MM.1S (cell line): ENCODE results near the gene HS3ST4.

Source experiments
- DNase-seq: peaks from one replicate; pipeline ENCODE4 v3.0.0-alpha.2; 2015
- H2AFZ ChIP-seq: fragments of 300-600 bp; sonication (generic); 2 replicates; pipeline ENCODE4 v1.6.0; 2016; ENCODE audit warnings: antibody characterized with exemption, low read length
- H3F3A ChIP-seq: fragments of 300-600 bp; sonication (generic); 2 replicates; pipeline ENCODE4 v1.6.1; 2016; ENCODE audit warnings: mild to moderate bottlenecking, antibody characterized with exemption, low read length, moderate library complexity, mixed read lengths; ENCODE audit not compliant: insufficient read depth
- H3K27ac ChIP-seq: fragments of 300-600 bp; sonication (generic); 2 replicates; pipeline ENCODE4 v1.5.1; 2016; ENCODE audit warnings: mild to moderate bottlenecking, low read length
- H3K27me3 ChIP-seq: fragments of 300-600 bp; sonication (generic); replicated peaks from 2 replicates; pipeline ENCODE4 v1.6.0; 2016; ENCODE audit warnings: low read length; ENCODE audit not compliant: insufficient read depth
- H3K36me3 ChIP-seq: fragments of 300-600 bp; sonication (generic); replicated peaks from 2 replicates; pipeline ENCODE4 v1.6.1; 2016; ENCODE audit warnings: mild to moderate bottlenecking, low read length, mixed read lengths; ENCODE audit not compliant: insufficient read depth
- H3K4me1 ChIP-seq: fragments of 300-600 bp; sonication (generic); 2 replicates; pipeline ENCODE4 v1.6.1; 2016; ENCODE audit warnings: low read length, mixed read lengths
- H3K4me2 ChIP-seq: fragments of 300-600 bp; sonication (generic); 2 replicates; pipeline ENCODE4 v1.6.0; 2016; ENCODE audit warnings: low read depth, low read length
- H3K4me3 ChIP-seq: fragments of 300-600 bp; sonication (generic); 2 replicates; pipeline ENCODE4 v1.5.1; 2016; ENCODE audit warnings: low read length, mixed read lengths
- H3K79me2 ChIP-seq: fragments of 300-600 bp; sonication (generic); 2 replicates; pipeline ENCODE4 v1.6.1; 2016; ENCODE audit warnings: mixed run types, low read length, mixed read lengths
- H3K9ac ChIP-seq: fragments of 300-600 bp; sonication (generic); 2 replicates; pipeline ENCODE4 v1.6.1; 2016; ENCODE audit warnings: low read length, mixed read lengths
- H3K9me2 ChIP-seq: fragments of 300-600 bp; sonication (generic); replicated peaks from 2 replicates; pipeline ENCODE4 v1.6.1; 2016; ENCODE audit warnings: mild to moderate bottlenecking, low read length, mixed read lengths; ENCODE audit not compliant: insufficient read depth
- H3K9me3 ChIP-seq: fragments of 300-600 bp; sonication (generic); replicated peaks from 2 replicates; pipeline ENCODE4 v1.6.1; 2016; ENCODE audit warnings: mild to moderate bottlenecking, low read length, mixed read lengths; ENCODE audit not compliant: insufficient read depth
- H4K20me1 ChIP-seq: fragments of 300-600 bp; sonication (generic); 2 replicates; pipeline ENCODE4 v1.6.1; 2016; ENCODE audit warnings: mild to moderate bottlenecking, low read length, moderate library complexity, mixed read lengths; ENCODE audit not compliant: insufficient read depth
- EZH2 ChIP-seq: fragments of 300-600 bp; sonication (generic); optimal IDR thresholded peaks from 2 replicates; pipeline ENCODE3; 2017; ENCODE audit warnings: low read depth, mild to moderate bottlenecking, antibody characterized with exemption, low read length, mixed read lengths
- EZH2phosphoT487 ChIP-seq: fragments of 300-600 bp; sonication (generic); IDR thresholded peaks from 2 replicates; pipeline ENCODE4 v1.6.1; 2018; ENCODE audit warnings: antibody characterized with exemption, low read length
- TF ChIP-seq, protein P1 (sequence below): fragments of 300-600 bp; sonication (generic); IDR thresholded peaks from 2 replicates; pipeline ENCODE4 v1.5.1; 2016; ENCODE audit warnings: antibody characterized with exemption, low read length, mixed read lengths

The HS3ST4 gene

DNA sequence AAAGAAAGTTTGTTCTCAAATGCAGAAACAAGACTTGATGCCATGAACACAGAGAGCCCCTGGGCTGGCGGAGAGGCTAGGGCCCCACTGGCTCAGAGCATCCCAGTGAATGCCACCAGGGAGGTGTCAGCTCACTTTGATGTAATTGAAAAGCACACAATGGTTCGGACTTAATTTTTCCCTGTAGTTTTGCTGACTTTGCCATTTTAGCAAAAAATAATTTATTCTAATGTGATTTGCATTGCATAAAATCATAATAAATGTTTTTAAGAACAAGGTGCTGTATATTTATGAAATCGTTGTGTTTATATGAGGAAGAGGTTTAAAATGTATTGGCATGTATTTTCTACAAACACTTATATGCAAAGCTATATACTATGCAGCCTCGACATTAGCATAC lies 140.5 kb downstream of the HS3ST4 start:
- Histone ChIP-seq H4K20me1 (no peaks in the 10 kb centered on the region), H3K36me3 (no peaks in the 10 kb centered on the region), H3K4me3 (no peak overlapping the region), H3K27ac (no peak overlapping the region), H3K4me2 (no peak overlapping the region), H3K79me2 (no peaks in the 10 kb centered on the region), H3K9ac (no peak overlapping the region), H3K9me3 (no peaks in the 10 kb centered on the region), H3F3A (peaks cover 5% of the 10 kb centered on the region; the same call in 1 of the 2 replicates), H3K9me2 (no peaks in the 10 kb centered on the region), H3K4me1 (peaks cover 7% of the 10 kb centered on the region), H2AFZ (no peak overlapping the region), H3K27me3 (no peaks in the 10 kb centered on the region)
- TF ChIP-seq EZH2phosphoT487, result no peak
- DNase-seq, result no peak

DNA sequence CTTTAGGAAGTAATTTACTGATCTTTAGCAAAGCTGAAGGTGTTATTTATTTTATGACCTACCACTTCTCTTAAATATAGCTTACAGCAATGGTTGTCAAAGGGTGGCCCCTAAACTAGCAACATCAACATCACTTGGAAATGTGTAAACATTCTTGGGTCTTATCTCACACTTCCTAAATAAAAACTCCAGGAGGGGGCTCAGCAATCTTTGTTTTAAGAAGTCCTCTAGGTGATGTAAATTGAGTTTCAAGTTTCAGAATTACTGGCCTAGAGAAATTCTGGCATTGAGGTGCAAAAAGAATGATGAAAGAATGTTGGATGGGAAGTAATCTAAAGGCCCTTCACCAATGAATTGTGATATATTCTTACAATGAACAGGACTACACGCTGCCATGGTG lies 142.3 kb downstream of the HS3ST4 start:
- Histone ChIP-seq H3K9me2 (no peaks in the 10 kb centered on the region), H3K36me3 (no peaks in the 10 kb centered on the region), H3K27ac (no peak overlapping the region), H3K4me2 (no peak overlapping the region), H3K79me2 (no peaks in the 10 kb centered on the region), H2AFZ (no peak overlapping the region), H3F3A (no peaks in the 10 kb centered on the region), H3K9me3 (no peaks in the 10 kb centered on the region), H3K9ac (no peak overlapping the region), H3K4me3 (no peak overlapping the region), H3K4me1 (peaks cover 3% of the 10 kb centered on the region), H4K20me1 (no peaks in the 10 kb centered on the region), H3K27me3 (no peaks in the 10 kb centered on the region)
- TF ChIP-seq, protein P1, sequence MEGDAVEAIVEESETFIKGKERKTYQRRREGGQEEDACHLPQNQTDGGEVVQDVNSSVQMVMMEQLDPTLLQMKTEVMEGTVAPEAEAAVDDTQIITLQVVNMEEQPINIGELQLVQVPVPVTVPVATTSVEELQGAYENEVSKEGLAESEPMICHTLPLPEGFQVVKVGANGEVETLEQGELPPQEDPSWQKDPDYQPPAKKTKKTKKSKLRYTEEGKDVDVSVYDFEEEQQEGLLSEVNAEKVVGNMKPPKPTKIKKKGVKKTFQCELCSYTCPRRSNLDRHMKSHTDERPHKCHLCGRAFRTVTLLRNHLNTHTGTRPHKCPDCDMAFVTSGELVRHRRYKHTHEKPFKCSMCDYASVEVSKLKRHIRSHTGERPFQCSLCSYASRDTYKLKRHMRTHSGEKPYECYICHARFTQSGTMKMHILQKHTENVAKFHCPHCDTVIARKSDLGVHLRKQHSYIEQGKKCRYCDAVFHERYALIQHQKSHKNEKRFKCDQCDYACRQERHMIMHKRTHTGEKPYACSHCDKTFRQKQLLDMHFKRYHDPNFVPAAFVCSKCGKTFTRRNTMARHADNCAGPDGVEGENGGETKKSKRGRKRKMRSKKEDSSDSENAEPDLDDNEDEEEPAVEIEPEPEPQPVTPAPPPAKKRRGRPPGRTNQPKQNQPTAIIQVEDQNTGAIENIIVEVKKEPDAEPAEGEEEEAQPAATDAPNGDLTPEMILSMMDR, result no peak
- TF ChIP-seq EZH2 (no peak), EZH2phosphoT487 (no peak)
- DNase-seq, result no peak

GRCh38 chr16:25835126-25835525 lies 143.4 kb downstream of the HS3ST4 start:
- H3K4me2 ChIP-seq, result no peak overlapping the region
- no peaks in the 10 kb centered on the region for H3K36me3 ChIP-seq
- H3K9ac ChIP-seq, result no peak overlapping the region
- no peak overlapping the region for H3K4me3 ChIP-seq
- no peak overlapping the region for H3K27ac ChIP-seq
- TF ChIP-seq EZH2phosphoT487 (no peak), EZH2 (no peak)
- TF ChIP-seq, protein P1, result no peak
- H3K79me2 ChIP-seq, result no peaks in the 10 kb centered on the region
- peaks cover 5% of the 10 kb centered on the region for H3K4me1 ChIP-seq
- H3K27me3 ChIP-seq, result no peaks in the 10 kb centered on the region
- DNase-seq, result no peak
- no peaks in the 10 kb centered on the region for H3F3A ChIP-seq
- H3K9me3 ChIP-seq, result no peaks in the 10 kb centered on the region
- no peaks in the 10 kb centered on the region for H3K9me2 ChIP-seq
- no peak overlapping the region for H2AFZ ChIP-seq
- no peaks in the 10 kb centered on the region for H4K20me1 ChIP-seq

DNA sequence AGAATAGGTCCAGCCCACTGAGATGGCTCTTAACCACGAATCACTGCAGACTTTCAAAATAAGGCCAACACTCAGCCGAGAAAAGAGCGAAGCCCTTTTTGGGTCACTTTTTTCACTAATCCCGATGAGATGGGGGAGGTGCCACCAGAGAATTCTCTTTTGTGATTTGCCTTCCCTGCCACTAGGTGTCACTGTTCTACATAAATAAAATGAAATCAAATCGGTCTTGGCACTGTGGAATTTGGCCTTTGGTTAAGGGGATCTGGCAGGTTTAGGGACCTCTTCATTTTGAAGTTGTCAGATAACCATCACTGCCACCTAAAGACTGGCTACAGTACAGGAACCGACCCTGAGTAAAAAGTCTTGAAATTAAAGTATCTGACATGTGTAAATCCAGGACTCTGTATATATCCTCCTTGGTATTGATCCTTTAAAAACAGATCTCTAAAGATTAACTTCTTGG lies 147.0 kb downstream of the HS3ST4 start:
- H3K79me2 ChIP-seq, result no peaks in the 10 kb centered on the region
- H3K4me1 ChIP-seq, result peaks cover 5% of the 10 kb centered on the region
- no peaks in the 10 kb centered on the region for H4K20me1 ChIP-seq
- no peaks in the 10 kb centered on the region for H3K27me3 ChIP-seq
- H3K27ac ChIP-seq, result no peak overlapping the region
- peak; percentile 81 for DNase-seq
- no peak overlapping the region for H3K4me3 ChIP-seq
- no peaks in the 10 kb centered on the region for H3K9me2 ChIP-seq
- H3K4me2 ChIP-seq, result peak overlapping the region; percentile 50; the same call in 1 of the 2 replicates
- no peaks in the 10 kb centered on the region for H3K36me3 ChIP-seq
- peak overlapping the region; percentile 44 for H2AFZ ChIP-seq
- H3K9me3 ChIP-seq, result no peaks in the 10 kb centered on the region
- H3K9ac ChIP-seq, result no peak overlapping the region
- TF ChIP-seq, protein P1, result peak; percentile 81
- TF ChIP-seq EZH2phosphoT487, result no peak
- H3F3A ChIP-seq, result no peaks in the 10 kb centered on the region
